ENCODE data around the gene NR2C2.
A peak's percentile ranks its signal among the peaks of the same experiment; 100 is the strongest.

Gene NR2C2

GRCh38 chr3:14921811-14922705 is 25.3 kb upstream of the NR2C2 start:
- no peak for DNase-seq

GRCh38 chr3:14922863-14923262 is 24.5 kb upstream of the NR2C2 start:
- no peak for DNase-seq

GRCh38 chr3:14923476-14923875 is 23.9 kb upstream of the NR2C2 start:
- no peak for DNase-seq

- DNase-seq, result peak in 1 of 2 donors; percentile 12
These were observed 21.4 kb upstream of the NR2C2 start for GRCh38 chr3:14925729-14926591.

- no peak for DNase-seq
These were observed 20.8 kb upstream of the NR2C2 start for GRCh38 chr3:14926592-14926991.

- DNase-seq, result no peak
These were observed 20.1 kb upstream of the NR2C2 start for GRCh38 chr3:14927308-14927707.

- DNase-seq, result peak in 1 of 2 donors; percentile 12
These were observed 17.9 kb upstream of the NR2C2 start for GRCh38 chr3:14929310-14930074.

GRCh38 chr3:14933820-14934425 is 13.5 kb upstream of the NR2C2 start:
- no peak for DNase-seq

- no peak for DNase-seq
These were observed 11.6 kb upstream of the NR2C2 start for GRCh38 chr3:14935592-14936345.

GRCh38 chr3:14938954-14939353 is 8.4 kb upstream of the NR2C2 start:
- DNase-seq, result no peak

GRCh38 chr3:14941871-14942270 is 5.5 kb upstream of the NR2C2 start:
- DNase-seq, result no peak

- DNase-seq, result no peak
These were observed 4.3 kb upstream of the NR2C2 start for GRCh38 chr3:14943042-14943441.

- no peak for DNase-seq
These were observed 1.1 kb upstream of the NR2C2 start for GRCh38 chr3:14946236-14946635.

GRCh38 chr3:14946739-14947099 is 664 bp upstream of the NR2C2 start:
- no peak for DNase-seq

GRCh38 chr3:14947886-14948608 is 664 bp downstream of the NR2C2 start:
- DNase-seq, result peak; percentile 94 to 100

GRCh38 chr3:14948609-14949038 is 1.2 kb downstream of the NR2C2 start:
- DNase-seq, result no peak

- no peak for DNase-seq
These were observed 1.7 kb downstream of the NR2C2 start for GRCh38 chr3:14949126-14949525.

- DNase-seq, result no peak
These were observed 2.9 kb downstream of the NR2C2 start for GRCh38 chr3:14950274-14950673.

GRCh38 chr3:14957153-14957552 is 9.8 kb downstream of the NR2C2 start:
- DNase-seq, result no peak

GRCh38 chr3:14957925-14958324 is 10.5 kb downstream of the NR2C2 start:
- DNase-seq, result no peak

- DNase-seq, result peak in 1 of 2 donors; percentile 53
These were observed 12.1 kb downstream of the NR2C2 start for GRCh38 chr3:14959359-14959943.

Measured in bone marrow (tissue), 2 donors.